Ovary (tissue), 3 donors: ENCODE data around the gene JDP2.

ENCODE experiments used
- CTCF ChIP-seq, 3 donors: fragments of 450-650 bp in 2 of 3; fragments of 200-600 bp in 1 of 3; IDR thresholded peaks; one replicate each; pipeline versions ENCODE4 v1.5.1 to v1.8.0; 2016 to 2022; ENCODE audit warnings: antibody characterized with exemption in 3 of 3, mild to moderate bottlenecking in 1 of 3
- EP300 ChIP-seq: sonication (generic); formaldehyde crosslinking; IDR thresholded peaks from one replicate; pipeline ENCODE4 v1.6.1; 2017; ENCODE audit warnings: antibody characterized with exemption
- POLR2A ChIP-seq: fragments of 450-650 bp; IDR thresholded peaks from one replicate; pipeline ENCODE4 v1.6.1; 2017; ENCODE audit warnings: antibody characterized with exemption, mild to moderate bottlenecking, moderate library complexity
- donor health status: DM: no; HTN: no; CAD: no.

- TF ChIP-seq CTCF (IDR thresholded peaks at IDR 0.05) (no peak), POLR2A (no peak), EP300 (no peak)
Measured at GRCh38 chr14:75430976-75431375, 3.2 kb downstream of the JDP2 start.
